ENCODE measurements around the gene KCNS3.

DNA sequence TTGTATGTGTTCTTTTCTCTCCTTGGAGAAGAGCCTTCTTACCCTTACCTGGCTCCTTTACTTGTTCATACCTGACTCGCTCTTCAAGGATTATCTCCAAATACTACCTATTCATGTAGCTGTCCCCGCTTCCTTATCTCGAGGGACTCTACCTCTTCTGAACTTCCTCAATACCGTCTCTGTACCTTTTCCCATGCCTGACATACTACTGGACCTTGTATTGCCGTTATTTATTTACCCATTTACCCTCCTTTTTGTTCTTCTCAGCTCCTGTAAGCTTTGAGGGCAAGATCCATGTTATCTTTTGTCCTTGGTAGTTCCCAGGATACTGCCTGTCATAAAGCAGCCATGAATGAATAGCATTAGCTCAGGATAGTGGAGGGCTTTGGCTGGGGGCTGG is 32.5 kb downstream of the KCNS3 start:
- TF ChIP-seq, protein P1, sequence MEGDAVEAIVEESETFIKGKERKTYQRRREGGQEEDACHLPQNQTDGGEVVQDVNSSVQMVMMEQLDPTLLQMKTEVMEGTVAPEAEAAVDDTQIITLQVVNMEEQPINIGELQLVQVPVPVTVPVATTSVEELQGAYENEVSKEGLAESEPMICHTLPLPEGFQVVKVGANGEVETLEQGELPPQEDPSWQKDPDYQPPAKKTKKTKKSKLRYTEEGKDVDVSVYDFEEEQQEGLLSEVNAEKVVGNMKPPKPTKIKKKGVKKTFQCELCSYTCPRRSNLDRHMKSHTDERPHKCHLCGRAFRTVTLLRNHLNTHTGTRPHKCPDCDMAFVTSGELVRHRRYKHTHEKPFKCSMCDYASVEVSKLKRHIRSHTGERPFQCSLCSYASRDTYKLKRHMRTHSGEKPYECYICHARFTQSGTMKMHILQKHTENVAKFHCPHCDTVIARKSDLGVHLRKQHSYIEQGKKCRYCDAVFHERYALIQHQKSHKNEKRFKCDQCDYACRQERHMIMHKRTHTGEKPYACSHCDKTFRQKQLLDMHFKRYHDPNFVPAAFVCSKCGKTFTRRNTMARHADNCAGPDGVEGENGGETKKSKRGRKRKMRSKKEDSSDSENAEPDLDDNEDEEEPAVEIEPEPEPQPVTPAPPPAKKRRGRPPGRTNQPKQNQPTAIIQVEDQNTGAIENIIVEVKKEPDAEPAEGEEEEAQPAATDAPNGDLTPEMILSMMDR (IDR thresholded peaks at IDR 0.05): no peak
- no peak for TF ChIP-seq POLR2AphosphoS5 (IDR thresholded peaks at IDR 0.05; ENCODE audit: insufficient read depth in 1 of 2, low read depth in 1 of 2)

All from vagina (tissue), 2 donors.